ENCODE results near the gene BABAM2.

Gene BABAM2

GRCh38 chr2:28038722-28039121 lies 148.2 kb downstream of the BABAM2 start:
- Histone ChIP-seq H3K4me1 (ENCODE audit: control insufficient read depth, insufficient read depth, low read length, unreplicated experiment) (no peaks in the 10 kb centered on the region), H3K4me3 (ENCODE audit: low read depth, low read length) (no peak overlapping the region), H3K27me3 (ENCODE audit: insufficient read depth, low read length) (no peaks in the 10 kb centered on the region), H2AFZ (ENCODE audit: low read length, unreplicated experiment) (no peak overlapping the region), H3K36me3 (ENCODE audit: insufficient read depth, low read length) (no peaks in the 10 kb centered on the region), H3K27ac (ENCODE audit: low read depth, low read length) (no peak overlapping the region), H3K79me2 (ENCODE audit: control insufficient read depth, insufficient read depth, low read length, unreplicated experiment) (no peaks in the 10 kb centered on the region)

- H3K4me3 ChIP-seq (ENCODE audit: low read depth, low read length): no peak overlapping the region
- no peaks in the 10 kb centered on the region for H3K79me2 ChIP-seq (ENCODE audit: control insufficient read depth, insufficient read depth, low read length, unreplicated experiment)
- no peaks in the 10 kb centered on the region for H3K27me3 ChIP-seq (ENCODE audit: insufficient read depth, low read length)
- peaks cover 26% of the 10 kb centered on the region for H3K4me1 ChIP-seq (ENCODE audit: control insufficient read depth, insufficient read depth, low read length, unreplicated experiment)
- H3K36me3 ChIP-seq (ENCODE audit: insufficient read depth, low read length): no peaks in the 10 kb centered on the region
- no peak overlapping the region for H2AFZ ChIP-seq (ENCODE audit: low read length, unreplicated experiment)
- no peak overlapping the region for H3K27ac ChIP-seq (ENCODE audit: low read depth, low read length)
Measured at GRCh38 chr2:28045676-28046351, 155.3 kb downstream of the BABAM2 start.

GRCh38 chr2:28046921-28047320 lies 156.4 kb downstream of the BABAM2 start:
- Histone ChIP-seq H3K4me1 (ENCODE audit: control insufficient read depth, insufficient read depth, low read length, unreplicated experiment) (peaks cover 26% of the 10 kb centered on the region), H3K4me3 (ENCODE audit: low read depth, low read length) (peak overlapping the region; percentile 37; the same call in 1 of the 2 replicates), H3K27me3 (ENCODE audit: insufficient read depth, low read length) (no peaks in the 10 kb centered on the region), H3K27ac (ENCODE audit: low read depth, low read length) (peak overlapping the region; percentile 72), H2AFZ (ENCODE audit: low read length, unreplicated experiment) (peak overlapping the region; percentile 39), H3K79me2 (ENCODE audit: control insufficient read depth, insufficient read depth, low read length, unreplicated experiment) (no peaks in the 10 kb centered on the region), H3K36me3 (ENCODE audit: insufficient read depth, low read length) (no peaks in the 10 kb centered on the region)

- peak overlapping the region; percentile 39 for H2AFZ ChIP-seq (ENCODE audit: low read length, unreplicated experiment)
- H3K4me3 ChIP-seq (ENCODE audit: low read depth, low read length): peak overlapping the region; percentile 37; the same call in 1 of the 2 replicates
- H3K36me3 ChIP-seq (ENCODE audit: insufficient read depth, low read length): no peaks in the 10 kb centered on the region
- H3K79me2 ChIP-seq (ENCODE audit: control insufficient read depth, insufficient read depth, low read length, unreplicated experiment): no peaks in the 10 kb centered on the region
- H3K27me3 ChIP-seq (ENCODE audit: insufficient read depth, low read length): no peaks in the 10 kb centered on the region
- H3K27ac ChIP-seq (ENCODE audit: low read depth, low read length): peak overlapping the region; percentile 72
- H3K4me1 ChIP-seq (ENCODE audit: control insufficient read depth, insufficient read depth, low read length, unreplicated experiment): peaks cover 29% of the 10 kb centered on the region
Measured at GRCh38 chr2:28047681-28048080, 157.2 kb downstream of the BABAM2 start.

- peak overlapping the region; percentile 72 for H3K27ac ChIP-seq (ENCODE audit: low read depth, low read length)
- peak overlapping the region; percentile 37; the same call in 1 of the 2 replicates for H3K4me3 ChIP-seq (ENCODE audit: low read depth, low read length)
- no peaks in the 10 kb centered on the region for H3K36me3 ChIP-seq (ENCODE audit: insufficient read depth, low read length)
- no peaks in the 10 kb centered on the region for H3K79me2 ChIP-seq (ENCODE audit: control insufficient read depth, insufficient read depth, low read length, unreplicated experiment)
- no peak overlapping the region for H2AFZ ChIP-seq (ENCODE audit: low read length, unreplicated experiment)
- peaks cover 36% of the 10 kb centered on the region for H3K4me1 ChIP-seq (ENCODE audit: control insufficient read depth, insufficient read depth, low read length, unreplicated experiment)
- no peaks in the 10 kb centered on the region for H3K27me3 ChIP-seq (ENCODE audit: insufficient read depth, low read length)
Measured at GRCh38 chr2:28048341-28048740, 157.8 kb downstream of the BABAM2 start.

- Histone ChIP-seq H2AFZ (ENCODE audit: low read length, unreplicated experiment) (no peak overlapping the region), H3K36me3 (ENCODE audit: insufficient read depth, low read length) (no peaks in the 10 kb centered on the region), H3K27ac (ENCODE audit: low read depth, low read length) (no peak overlapping the region), H3K79me2 (ENCODE audit: control insufficient read depth, insufficient read depth, low read length, unreplicated experiment) (no peaks in the 10 kb centered on the region), H3K27me3 (ENCODE audit: insufficient read depth, low read length) (no peaks in the 10 kb centered on the region), H3K4me3 (ENCODE audit: low read depth, low read length) (no peak overlapping the region), H3K4me1 (ENCODE audit: control insufficient read depth, insufficient read depth, low read length, unreplicated experiment) (peaks cover 37% of the 10 kb centered on the region)
Measured at GRCh38 chr2:28049416-28049815, 158.9 kb downstream of the BABAM2 start.

- H3K4me1 ChIP-seq (ENCODE audit: control insufficient read depth, insufficient read depth, low read length, unreplicated experiment): peaks cover 37% of the 10 kb centered on the region
- H3K27me3 ChIP-seq (ENCODE audit: insufficient read depth, low read length): no peaks in the 10 kb centered on the region
- H3K79me2 ChIP-seq (ENCODE audit: control insufficient read depth, insufficient read depth, low read length, unreplicated experiment): no peaks in the 10 kb centered on the region
- H3K36me3 ChIP-seq (ENCODE audit: insufficient read depth, low read length): no peaks in the 10 kb centered on the region
- no peak overlapping the region for H3K27ac ChIP-seq (ENCODE audit: low read depth, low read length)
- no peak overlapping the region for H2AFZ ChIP-seq (ENCODE audit: low read length, unreplicated experiment)
- H3K4me3 ChIP-seq (ENCODE audit: low read depth, low read length): no peak overlapping the region
Measured at GRCh38 chr2:28049899-28050298, 159.4 kb downstream of the BABAM2 start.

GRCh38 chr2:28052691-28053090 lies 162.2 kb downstream of the BABAM2 start:
- no peak overlapping the region for H3K4me3 ChIP-seq (ENCODE audit: low read depth, low read length)

GRCh38 chr2:28053597-28053996 lies 163.1 kb downstream of the BABAM2 start:
- no peaks in the 10 kb centered on the region for H3K27me3 ChIP-seq (ENCODE audit: insufficient read depth, low read length)
- no peak overlapping the region for H2AFZ ChIP-seq (ENCODE audit: low read length, unreplicated experiment)

More at GRCh38 chr2:28052691-28053090, 162.2 kb downstream of the BABAM2 start:
- H3K36me3 ChIP-seq (ENCODE audit: insufficient read depth, low read length): no peaks in the 10 kb centered on the region
- no peaks in the 10 kb centered on the region for H3K79me2 ChIP-seq (ENCODE audit: control insufficient read depth, insufficient read depth, low read length, unreplicated experiment)
- H3K27ac ChIP-seq (ENCODE audit: low read depth, low read length): 0 out of 2 replicates have a peak overlapping the region, but pooled peaks have one; percentile 6
- H3K4me1 ChIP-seq (ENCODE audit: control insufficient read depth, insufficient read depth, low read length, unreplicated experiment): peaks cover 27% of the 10 kb centered on the region
- H3K27me3 ChIP-seq (ENCODE audit: insufficient read depth, low read length): no peaks in the 10 kb centered on the region
- H2AFZ ChIP-seq (ENCODE audit: low read length, unreplicated experiment): no peak overlapping the region

GRCh38 chr2:28054916-28055315 lies 164.4 kb downstream of the BABAM2 start:
- Histone ChIP-seq H3K36me3 (ENCODE audit: insufficient read depth, low read length) (no peaks in the 10 kb centered on the region), H3K27ac (ENCODE audit: low read depth, low read length) (no peak overlapping the region), H3K4me3 (ENCODE audit: low read depth, low read length) (no peak overlapping the region), H3K79me2 (ENCODE audit: control insufficient read depth, insufficient read depth, low read length, unreplicated experiment) (no peaks in the 10 kb centered on the region), H3K27me3 (ENCODE audit: insufficient read depth, low read length) (no peaks in the 10 kb centered on the region), H2AFZ (ENCODE audit: low read length, unreplicated experiment) (no peak overlapping the region), H3K4me1 (ENCODE audit: control insufficient read depth, insufficient read depth, low read length, unreplicated experiment) (peaks cover 12% of the 10 kb centered on the region)

More at GRCh38 chr2:28053597-28053996, 163.1 kb downstream of the BABAM2 start:
- H3K4me1 ChIP-seq (ENCODE audit: control insufficient read depth, insufficient read depth, low read length, unreplicated experiment): peaks cover 18% of the 10 kb centered on the region
- H3K4me3 ChIP-seq (ENCODE audit: low read depth, low read length): no peak overlapping the region
- no peaks in the 10 kb centered on the region for H3K79me2 ChIP-seq (ENCODE audit: control insufficient read depth, insufficient read depth, low read length, unreplicated experiment)
- no peaks in the 10 kb centered on the region for H3K36me3 ChIP-seq (ENCODE audit: insufficient read depth, low read length)
- no peak overlapping the region for H3K27ac ChIP-seq (ENCODE audit: low read depth, low read length)

- H3K36me3 ChIP-seq (ENCODE audit: insufficient read depth, low read length): no peaks in the 10 kb centered on the region
- no peaks in the 10 kb centered on the region for H3K27me3 ChIP-seq (ENCODE audit: insufficient read depth, low read length)
- no peak overlapping the region for H3K27ac ChIP-seq (ENCODE audit: low read depth, low read length)
- no peaks in the 10 kb centered on the region for H3K79me2 ChIP-seq (ENCODE audit: control insufficient read depth, insufficient read depth, low read length, unreplicated experiment)
- H3K4me1 ChIP-seq (ENCODE audit: control insufficient read depth, insufficient read depth, low read length, unreplicated experiment): peaks cover 12% of the 10 kb centered on the region
- no peak overlapping the region for H2AFZ ChIP-seq (ENCODE audit: low read length, unreplicated experiment)
- no peak overlapping the region for H3K4me3 ChIP-seq (ENCODE audit: low read depth, low read length)
Measured at GRCh38 chr2:28055325-28055970, 164.9 kb downstream of the BABAM2 start.
